ENCODE measurements around the gene SSC5D. TPM values are rescaled to one million over a fixed set of nuclear protein-coding genes. Genes with fewer than 3 reads are reported as not detected.

Gene SSC5D
- total RNA-seq, 2 experiments from 2014 or later: 0.42 to 1.3 TPM

GRCh38 chr19:55486971-55487923 is 989 bp upstream of the SSC5D start:
- intact Hi-C loops (cut with DNase I, micrococcal nuclease): no loop called here

DNA sequence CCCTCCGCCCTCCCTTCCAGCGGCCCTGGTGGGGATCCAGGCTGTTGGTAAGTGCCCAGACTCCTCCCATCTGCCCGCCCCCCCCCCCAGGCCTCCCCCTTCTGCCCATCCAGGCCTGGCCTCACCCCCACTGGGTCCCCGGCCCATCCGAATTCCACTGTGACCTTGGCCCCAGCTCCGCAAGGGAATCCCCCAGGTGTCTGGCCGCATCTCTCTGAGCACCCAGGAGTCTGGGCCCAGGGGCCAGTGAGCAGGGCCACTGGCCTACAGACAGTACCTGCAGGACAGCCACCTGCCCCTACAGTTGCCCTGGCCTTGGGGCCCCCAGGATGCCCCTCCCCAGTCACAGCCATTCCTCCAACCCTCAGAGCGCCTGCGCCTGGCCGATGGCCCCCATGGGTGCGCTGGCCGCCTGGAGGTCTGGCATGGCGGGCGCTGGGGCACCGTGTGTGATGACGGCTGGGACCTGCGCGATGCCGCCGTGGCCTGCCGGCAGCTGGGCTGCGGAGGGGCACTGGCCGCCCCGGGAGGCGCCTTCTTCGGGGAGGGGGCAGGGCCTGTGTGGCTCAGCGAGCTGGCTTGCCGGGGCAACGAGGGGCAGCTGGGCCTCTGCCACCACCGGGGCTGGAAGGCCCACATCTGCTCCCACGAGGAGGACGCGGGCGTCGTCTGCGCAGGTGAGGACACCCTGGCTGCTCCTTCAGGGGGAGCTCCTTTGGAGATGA is 912 bp downstream of the SSC5D start:
- ATAC-seq (ENCODE audit: poor library complexity): no peak
- intact Hi-C loops (cut with DNase I, micrococcal nuclease): no loop called here
- POLR2A ChIA-PET: interaction anchor here (1.4 kb wide), 1 partner anchor 15 kb away, joined by 4 read pairs; no protein-coding TSS in a partner anchor
- H3K27ac Mint-ChIP-seq: no peak overlapping the region
- no peaks in the 10 kb centered on the region for H3K9me3 Mint-ChIP-seq
- no peak for DNase-seq
- H3K4me1 ChIP-seq (ENCODE audit: insufficient read depth, low read length): peaks cover 19% of the 10 kb centered on the region
- H3K27me3 ChIP-seq (ENCODE audit: control insufficient read depth in 1 of 2, insufficient read depth in 2 of 2, low read length in 2 of 2): peaks cover 0 to 7% of the 10 kb centered on the region in 2 experiments
- no peak overlapping the region for H3K4me3 ChIP-seq (ENCODE audit: low read length)
- no peak overlapping the region for H3K4me3 Mint-ChIP-seq
- no peaks in the 10 kb centered on the region for H3K27me3 Mint-ChIP-seq
- no peaks in the 10 kb centered on the region for H3K36me3 Mint-ChIP-seq (ENCODE audit: low read depth)
- H3K4me1 Mint-ChIP-seq (ENCODE audit: low read depth): peaks cover 11% of the 10 kb centered on the region
- no peaks in the 10 kb centered on the region for H3K36me3 ChIP-seq (ENCODE audit: insufficient read depth, low read length)
- CTCF ChIA-PET: interaction anchor here (1.1 kb wide), 1 partner anchor 15 kb away, joined by 4 read pairs; no protein-coding TSS in a partner anchor
- H3K9me3 ChIP-seq (ENCODE audit: control insufficient read depth in 1 of 2, insufficient read depth in 1 of 2, low read length in 2 of 2): no peaks in the 10 kb centered on the region
- TF ChIP-seq, protein P1, sequence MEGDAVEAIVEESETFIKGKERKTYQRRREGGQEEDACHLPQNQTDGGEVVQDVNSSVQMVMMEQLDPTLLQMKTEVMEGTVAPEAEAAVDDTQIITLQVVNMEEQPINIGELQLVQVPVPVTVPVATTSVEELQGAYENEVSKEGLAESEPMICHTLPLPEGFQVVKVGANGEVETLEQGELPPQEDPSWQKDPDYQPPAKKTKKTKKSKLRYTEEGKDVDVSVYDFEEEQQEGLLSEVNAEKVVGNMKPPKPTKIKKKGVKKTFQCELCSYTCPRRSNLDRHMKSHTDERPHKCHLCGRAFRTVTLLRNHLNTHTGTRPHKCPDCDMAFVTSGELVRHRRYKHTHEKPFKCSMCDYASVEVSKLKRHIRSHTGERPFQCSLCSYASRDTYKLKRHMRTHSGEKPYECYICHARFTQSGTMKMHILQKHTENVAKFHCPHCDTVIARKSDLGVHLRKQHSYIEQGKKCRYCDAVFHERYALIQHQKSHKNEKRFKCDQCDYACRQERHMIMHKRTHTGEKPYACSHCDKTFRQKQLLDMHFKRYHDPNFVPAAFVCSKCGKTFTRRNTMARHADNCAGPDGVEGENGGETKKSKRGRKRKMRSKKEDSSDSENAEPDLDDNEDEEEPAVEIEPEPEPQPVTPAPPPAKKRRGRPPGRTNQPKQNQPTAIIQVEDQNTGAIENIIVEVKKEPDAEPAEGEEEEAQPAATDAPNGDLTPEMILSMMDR (IDR thresholded peaks at IDR 0.05): no peak
- no peak overlapping the region for H3K27ac ChIP-seq (ENCODE audit: low read depth in 1 of 2, low read length in 2 of 2)

More at GRCh38 chr19:55486971-55487923, 989 bp upstream of the SSC5D start:
- Histone ChIP-seq H3K27me3 (ENCODE audit: control insufficient read depth in 1 of 2, insufficient read depth in 2 of 2, low read length in 2 of 2) (peaks cover 0 to 7% of the 10 kb centered on the region in 2 experiments), H3K4me1 (ENCODE audit: insufficient read depth, low read length) (peaks cover 27% of the 10 kb centered on the region), H3K27ac (ENCODE audit: low read depth in 1 of 2, low read length in 2 of 2) (no peak overlapping the region), H3K36me3 (ENCODE audit: insufficient read depth, low read length) (peaks cover 5% of the 10 kb centered on the region), H3K4me3 (ENCODE audit: low read length) (no peak overlapping the region), H3K9me3 (ENCODE audit: control insufficient read depth in 1 of 2, insufficient read depth in 1 of 2, low read length in 2 of 2) (no peaks in the 10 kb centered on the region)
- peak in 2 of 14 experiments; percentile 42 to 52 for DNase-seq
- TF ChIP-seq, protein P1 (IDR thresholded peaks at IDR 0.05): no peak
- no peaks in the 10 kb centered on the region for H3K9me3 Mint-ChIP-seq
- POLR2A ChIA-PET: interaction anchor here (1.0 to 3.5 kb wide), 3 partner anchors 11 to 167 kb away, joined by 3 to 29 read pairs (median 4); partner anchors contain the start of genes U2AF2 and ZNF628
- peaks cover 11% of the 10 kb centered on the region for H3K4me1 Mint-ChIP-seq (ENCODE audit: low read depth)
- H3K4me3 Mint-ChIP-seq: peak overlapping the region; percentile 42
- H3K27me3 Mint-ChIP-seq: no peaks in the 10 kb centered on the region
- CTCF ChIA-PET: interaction anchor here (2.2 kb wide), 1 partner anchor 17 kb away, joined by 7 read pairs; no protein-coding TSS in a partner anchor
- no peak for ATAC-seq (ENCODE audit: poor library complexity)
- peak overlapping the region; percentile 51 for H3K27ac Mint-ChIP-seq
- no peaks in the 10 kb centered on the region for H3K36me3 Mint-ChIP-seq (ENCODE audit: low read depth)

- ATAC-seq (ENCODE audit: poor library complexity): no peak
- H3K36me3 Mint-ChIP-seq (ENCODE audit: low read depth): no peaks in the 10 kb centered on the region
- DNase-seq: no peak
- Histone ChIP-seq H3K4me3 (ENCODE audit: low read length) (no peak overlapping the region), H3K9me3 (ENCODE audit: control insufficient read depth in 1 of 2, insufficient read depth in 1 of 2, low read length in 2 of 2) (no peaks in the 10 kb centered on the region), H3K27me3 (ENCODE audit: control insufficient read depth in 1 of 2, insufficient read depth in 2 of 2, low read length in 2 of 2) (peaks cover 0 to 7% of the 10 kb centered on the region in 2 experiments), H3K4me1 (ENCODE audit: insufficient read depth, low read length) (peaks cover 14% of the 10 kb centered on the region), H3K36me3 (ENCODE audit: insufficient read depth, low read length) (no peaks in the 10 kb centered on the region), H3K27ac (ENCODE audit: low read depth in 1 of 2, low read length in 2 of 2) (no peak overlapping the region)
- no peak overlapping the region for H3K27ac Mint-ChIP-seq
- no peaks in the 10 kb centered on the region for H3K9me3 Mint-ChIP-seq
- ChIA-PET CTCF (interaction anchor here (1.1 kb wide), 1 partner anchor 14 kb away, joined by 4 read pairs; no protein-coding TSS in a partner anchor), POLR2A (interaction anchor here (1.4 kb wide), 1 partner anchor 14 kb away, joined by 4 read pairs; no protein-coding TSS in a partner anchor)
- no peaks in the 10 kb centered on the region for H3K27me3 Mint-ChIP-seq
- TF ChIP-seq, protein P1 (IDR thresholded peaks at IDR 0.05): no peak
- H3K4me1 Mint-ChIP-seq (ENCODE audit: low read depth): peaks cover 11% of the 10 kb centered on the region
- no peak overlapping the region for H3K4me3 Mint-ChIP-seq
- intact Hi-C loops (cut with DNase I, micrococcal nuclease): no loop called here
Observed at GRCh38 chr19:55489711-55490477, 1.7 kb downstream of the SSC5D start.

Data from CD4-positive, alpha-beta T cell (primary cell).